HepG2 (cell line): ENCODE results near the gene KLHL36. TPM values are rescaled to one million over a fixed set of nuclear protein-coding genes. Genes with fewer than 3 reads are reported as not detected.

Experiments
- BRCA1 ChIP-seq: sonication (generic); formaldehyde crosslinking; IDR thresholded peaks from 2 replicates; pipeline ENCODE4 v1.4.0; 2020; ENCODE audit warnings: missing genetic modification reagents
- DNMT3B ChIP-seq: conservative IDR thresholded peaks from 2 replicates; pipeline ENCODE4 v1.6.1; 2016; ENCODE audit warnings: missing biosample characterization, control low read depth
- EP300 ChIP-seq, 3 experiments: sonication (generic) in 1 of 3; formaldehyde crosslinking in 1 of 3; IDR thresholded peaks; 2 replicates each; pipeline versions ENCODE4 v1.5.1 to v1.6.1; 2011 to 2020; ENCODE audit warnings: low read depth in 2 of 3, low read length in 2 of 3, borderline replicate concordance in 1 of 3, improper control_type of control experiment in 1 of 3, mild to moderate bottlenecking in 1 of 3, missing genetic modification reagents in 1 of 3, moderate library complexity in 1 of 3
- ETV5 ChIP-seq: IDR thresholded peaks from 2 replicates; pipeline ENCODE4 v1.6.1; 2018; ENCODE audit warnings: missing biosample characterization, missing genetic modification reagents, inconsistent platforms, borderline replicate concordance
- FOXP1 ChIP-seq, 2 experiments: fragments of 450-650 bp in 1 of 2; IDR thresholded peaks; 2 replicates each; pipeline ENCODE4 v1.6.1; 2017 to 2018; ENCODE audit warnings: antibody characterized with exemption in 1 of 2
- HOMEZ ChIP-seq: IDR thresholded peaks from 2 replicates; pipeline ENCODE4 v1.6.1; 2016; ENCODE audit warnings: low read depth
- HOXA7 ChIP-seq: sonication (generic); formaldehyde crosslinking; IDR thresholded peaks from 2 replicates; pipeline ENCODE4 v1.8.1; 2022; ENCODE audit warnings: mild to moderate bottlenecking, missing genetic modification reagents, moderate library complexity
- IKZF5 ChIP-seq: IDR thresholded peaks from 2 replicates; pipeline ENCODE4 v1.6.1; 2018; ENCODE audit warnings: missing genetic modification reagents, mild to moderate bottlenecking, missing compliant biosample characterization
- KAT7 ChIP-seq: IDR thresholded peaks from 2 replicates; pipeline ENCODE4 v1.6.1; 2018; ENCODE audit warnings: borderline replicate concordance, missing compliant biosample characterization
- PATZ1 ChIP-seq: sonication (generic); formaldehyde crosslinking; IDR thresholded peaks from 2 replicates; pipeline ENCODE4 v1.4.0; 2020; ENCODE audit warnings: missing genetic modification reagents
- PHF8 ChIP-seq: sonication (generic); formaldehyde crosslinking; IDR thresholded peaks from 2 replicates; pipeline ENCODE4 v1.5.0; 2020; ENCODE audit warnings: missing genetic modification reagents
- RARA ChIP-seq: IDR thresholded peaks from 2 replicates; pipeline ENCODE4 v1.6.1; 2016; ENCODE audit warnings: missing genetic modification reagents, missing compliant biosample characterization
- RXRB ChIP-seq: IDR thresholded peaks from 2 replicates; pipeline ENCODE4 v1.6.1; 2016; ENCODE audit warnings: borderline replicate concordance, missing genetic modification reagents, missing compliant biosample characterization
- SALL1 ChIP-seq: sonication (generic); formaldehyde crosslinking; IDR thresholded peaks from 2 replicates; pipeline ENCODE4 v1.8.0; 2022; ENCODE audit warnings: mild to moderate bottlenecking, missing genetic modification reagents
- SMC3 ChIP-seq: IDR thresholded peaks from 2 replicates; pipeline ENCODE4 v1.6.1; 2011; ENCODE audit warnings: low read length, improper control_type of control experiment
- TFDP2 ChIP-seq: sonication (generic); formaldehyde crosslinking; IDR thresholded peaks from 2 replicates; pipeline ENCODE4 v1.4.0; 2020; ENCODE audit warnings: missing genetic modification reagents
- ZGPAT ChIP-seq: IDR thresholded peaks from 2 replicates; pipeline ENCODE4 v1.6.1; 2016; ENCODE audit warnings: mild to moderate bottlenecking
- ZNF367 ChIP-seq: sonication (generic); formaldehyde crosslinking; IDR thresholded peaks from 2 replicates; pipeline ENCODE4 v1.4.0; 2020; ENCODE audit warnings: missing genetic modification reagents, borderline replicate concordance
- ZNF430 ChIP-seq: sonication (generic); formaldehyde crosslinking; IDR thresholded peaks from 2 replicates; pipeline ENCODE4 v1.9.0; 2021; ENCODE audit warnings: mild to moderate bottlenecking, missing genetic modification reagents
- ZNF432 ChIP-seq: sonication (generic); formaldehyde crosslinking; IDR thresholded peaks from 2 replicates; pipeline ENCODE4 v1.5.0; 2020; ENCODE audit warnings: missing genetic modification reagents, mild to moderate bottlenecking, borderline replicate concordance
- ZNF775 ChIP-seq: sonication (generic); formaldehyde crosslinking; IDR thresholded peaks from 2 replicates; pipeline ENCODE4 v1.4.0; 2020; ENCODE audit warnings: missing genetic modification reagents, mild to moderate bottlenecking, moderate library complexity, borderline replicate concordance
- ZNF788 ChIP-seq: sonication (generic); formaldehyde crosslinking; IDR thresholded peaks from 2 replicates; pipeline ENCODE4 v1.5.0; 2020; ENCODE audit warnings: mild to moderate bottlenecking, missing genetic modification reagents, borderline replicate concordance
- polyA plus RNA-seq, 8 experiments: library from polyadenylated mRNA; depleted of rRNA in 3 of 8; stranded (reverse) in 7 of 8; unstranded in 1 of 8; fragments of >200 nt; fragmentation: Illumina TruSeq in 4 of 8; extraction: Trizol in 4 of 8; gene quantifications; 2 replicates each; pipeline versions ENCODE4 v1.2.1 to v1.2.3, GENCODE V29; 2011 to 2016; ENCODE audit warnings: low read depth in 4 of 8, missing spikeins in 1 of 8, mixed read lengths in 1 of 8; ENCODE audit not compliant: insufficient read depth in 1 of 8
- total RNA-seq, 5 experiments: library from RNA; depleted of rRNA; stranded (reverse); fragments of >200 nt; fragmentation: Illumina TruSeq; extraction: Trizol; gene quantifications; 2 replicates each; pipeline ENCODE4 v1.2.3, GENCODE V29; 2016; ENCODE audit warnings: low read depth in 1 of 5

The KLHL36 gene
- total and polyA plus RNA-seq, 2 of the 13 experiments (the other 11 are each of a cell fraction or from before 2014, with no cell fraction given), result 24.3 to 26.0 TPM

- TF ChIP-seq EP300 (IDR thresholded peaks at IDR 0.05; ENCODE audit: low read depth in 2 of 2, low read length in 2 of 2), result no peak
- no peak for TF ChIP-seq EP300 (CRISPR knock-in tag; IDR thresholded peaks at IDR 0.05; ENCODE audit: borderline replicate concordance)
- TF ChIP-seq RARA, result no peak
- no peak for TF ChIP-seq BRCA1 (CRISPR knock-in tag)
- no peak for TF ChIP-seq TFDP2
- TF ChIP-seq PHF8 (CRISPR knock-in tag), result no peak; the same call in 1 of the 2 replicates
- peak; percentile 44; the same call in 1 of the 2 replicates for TF ChIP-seq IKZF5 (CRISPR knock-in tag)
- TF ChIP-seq ZNF775 (CRISPR knock-in tag), result peak; percentile 98
- no peak for TF ChIP-seq SMC3
- no peak for TF ChIP-seq KAT7 (CRISPR knock-in tag)
- TF ChIP-seq ZNF788 (CRISPR knock-in tag), result no peak; the same call in 1 of the 2 replicates
- peak; percentile 54; the same call in 1 of the 2 replicates for TF ChIP-seq ETV5 (CRISPR knock-in tag)
- TF ChIP-seq ZNF367 (CRISPR knock-in tag), result no peak
- TF ChIP-seq FOXP1 (IDR thresholded peaks at IDR 0.05), result no peak
- TF ChIP-seq FOXP1 (CRISPR knock-in tag; IDR thresholded peaks at IDR 0.05), result peak; percentile 11; the same call in 1 of the 2 replicates
- TF ChIP-seq RXRB, result peak; percentile 22; the same call in 1 of the 2 replicates
- no peak for TF ChIP-seq ZNF430 (CRISPR knock-in tag)
- TF ChIP-seq HOMEZ, result peak; percentile 52; the same call in 1 of the 2 replicates
- TF ChIP-seq SALL1, result 0 out of 2 replicates have a peak, but pooled peaks have one; percentile 38
- 0 out of 2 replicates have a peak, but pooled peaks have one; percentile 33 for TF ChIP-seq ZGPAT (CRISPR knock-in tag)
- TF ChIP-seq ZNF432, result no peak
- no peak for TF ChIP-seq DNMT3B (CRISPR knock-in tag)
- TF ChIP-seq HOXA7 (CRISPR knock-in tag), result no peak
- TF ChIP-seq PATZ1 (CRISPR knock-in tag), result no peak
These were observed 5.1 kb upstream of the KLHL36 start (continued) for GRCh38 chr16:84643180-84643583.
